HG02610 (cell line): ENCODE data around the gene ENC1.

Source experiments
- ATAC-seq: cut with Tn5 transposase; IDR thresholded peaks from one replicate; pipeline ENCODE4 v1.9.1; 2021; ENCODE audit warnings: mild to moderate bottlenecking, moderate library complexity; ENCODE audit not compliant: unreplicated experiment

ENC1 gene

GRCh38 chr5:74612045-74612444 lies 28.5 kb downstream of the ENC1 start:
- ATAC-seq, result no peak

GRCh38 chr5:74608736-74609601 lies 31.6 kb downstream of the ENC1 start:
- no peak for ATAC-seq

- ATAC-seq, result no peak
These were observed 34.8 kb downstream of the ENC1 start for GRCh38 chr5:74605759-74606158.

GRCh38 chr5:74603376-74603775 lies 37.2 kb downstream of the ENC1 start:
- no peak for ATAC-seq

- ATAC-seq, result no peak
These were observed 41.4 kb downstream of the ENC1 start for GRCh38 chr5:74599148-74599547.

GRCh38 chr5:74598731-74599130 lies 41.8 kb downstream of the ENC1 start:
- no peak for ATAC-seq

GRCh38 chr5:74596927-74597326 lies 43.6 kb downstream of the ENC1 start:
- ATAC-seq, result no peak

GRCh38 chr5:74595143-74595925 lies 45.2 kb downstream of the ENC1 start:
- ATAC-seq, result no peak

- no peak for ATAC-seq
These were observed 46.1 kb downstream of the ENC1 start for GRCh38 chr5:74594137-74595040.

- no peak for ATAC-seq
These were observed 51.1 kb downstream of the ENC1 start for GRCh38 chr5:74589204-74590056.

GRCh38 chr5:74588415-74588814 lies 52.1 kb downstream of the ENC1 start:
- ATAC-seq, result no peak

GRCh38 chr5:74587890-74588289 lies 52.6 kb downstream of the ENC1 start:
- ATAC-seq, result no peak

- ATAC-seq, result no peak
These were observed 53.2 kb downstream of the ENC1 start for GRCh38 chr5:74587300-74587699.

- ATAC-seq, result no peak
These were observed 53.7 kb downstream of the ENC1 start for GRCh38 chr5:74586856-74587255.

GRCh38 chr5:74582853-74583252 lies 57.7 kb downstream of the ENC1 start:
- ATAC-seq, result no peak

- no peak for ATAC-seq
These were observed 58.6 kb downstream of the ENC1 start for GRCh38 chr5:74581988-74582365.

GRCh38 chr5:74580729-74581109 lies 59.8 kb downstream of the ENC1 start:
- no peak for ATAC-seq

GRCh38 chr5:74579215-74579614 lies 61.3 kb downstream of the ENC1 start:
- peak; percentile 90 for ATAC-seq

GRCh38 chr5:74578356-74579044 lies 62.0 kb downstream of the ENC1 start:
- ATAC-seq, result peak; percentile 58
